Measurements from ENCODE around the gene DAZAP1. TPM values are rescaled to one million over a fixed set of nuclear protein-coding genes. Genes with fewer than 3 reads are reported as not detected.

DAZAP1 gene
- total RNA-seq, 2 donors from 2014 or later, result 32.6 to 47.5 TPM

GRCh38 chr19:1432507-1432887 lies 25.1 kb downstream of the DAZAP1 start:
- TF ChIP-seq, protein P1, sequence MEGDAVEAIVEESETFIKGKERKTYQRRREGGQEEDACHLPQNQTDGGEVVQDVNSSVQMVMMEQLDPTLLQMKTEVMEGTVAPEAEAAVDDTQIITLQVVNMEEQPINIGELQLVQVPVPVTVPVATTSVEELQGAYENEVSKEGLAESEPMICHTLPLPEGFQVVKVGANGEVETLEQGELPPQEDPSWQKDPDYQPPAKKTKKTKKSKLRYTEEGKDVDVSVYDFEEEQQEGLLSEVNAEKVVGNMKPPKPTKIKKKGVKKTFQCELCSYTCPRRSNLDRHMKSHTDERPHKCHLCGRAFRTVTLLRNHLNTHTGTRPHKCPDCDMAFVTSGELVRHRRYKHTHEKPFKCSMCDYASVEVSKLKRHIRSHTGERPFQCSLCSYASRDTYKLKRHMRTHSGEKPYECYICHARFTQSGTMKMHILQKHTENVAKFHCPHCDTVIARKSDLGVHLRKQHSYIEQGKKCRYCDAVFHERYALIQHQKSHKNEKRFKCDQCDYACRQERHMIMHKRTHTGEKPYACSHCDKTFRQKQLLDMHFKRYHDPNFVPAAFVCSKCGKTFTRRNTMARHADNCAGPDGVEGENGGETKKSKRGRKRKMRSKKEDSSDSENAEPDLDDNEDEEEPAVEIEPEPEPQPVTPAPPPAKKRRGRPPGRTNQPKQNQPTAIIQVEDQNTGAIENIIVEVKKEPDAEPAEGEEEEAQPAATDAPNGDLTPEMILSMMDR (IDR thresholded peaks at IDR 0.05), result no peak
- H3K36me3 ChIP-seq, result peaks cover 63% of the 10 kb centered on the region
- H3K4me1 ChIP-seq, result peaks cover 0 to 14% of the 10 kb centered on the region in 2 donors
- H3K27me3 ChIP-seq, result no peaks in the 10 kb centered on the region
- DNase-seq (ENCODE audit: low spot score), result no peak
- H3K9me3 ChIP-seq, result no peaks in the 10 kb centered on the region
- no peak overlapping the region for H3K27ac ChIP-seq
- no peak overlapping the region for H3K4me3 ChIP-seq

DNA sequence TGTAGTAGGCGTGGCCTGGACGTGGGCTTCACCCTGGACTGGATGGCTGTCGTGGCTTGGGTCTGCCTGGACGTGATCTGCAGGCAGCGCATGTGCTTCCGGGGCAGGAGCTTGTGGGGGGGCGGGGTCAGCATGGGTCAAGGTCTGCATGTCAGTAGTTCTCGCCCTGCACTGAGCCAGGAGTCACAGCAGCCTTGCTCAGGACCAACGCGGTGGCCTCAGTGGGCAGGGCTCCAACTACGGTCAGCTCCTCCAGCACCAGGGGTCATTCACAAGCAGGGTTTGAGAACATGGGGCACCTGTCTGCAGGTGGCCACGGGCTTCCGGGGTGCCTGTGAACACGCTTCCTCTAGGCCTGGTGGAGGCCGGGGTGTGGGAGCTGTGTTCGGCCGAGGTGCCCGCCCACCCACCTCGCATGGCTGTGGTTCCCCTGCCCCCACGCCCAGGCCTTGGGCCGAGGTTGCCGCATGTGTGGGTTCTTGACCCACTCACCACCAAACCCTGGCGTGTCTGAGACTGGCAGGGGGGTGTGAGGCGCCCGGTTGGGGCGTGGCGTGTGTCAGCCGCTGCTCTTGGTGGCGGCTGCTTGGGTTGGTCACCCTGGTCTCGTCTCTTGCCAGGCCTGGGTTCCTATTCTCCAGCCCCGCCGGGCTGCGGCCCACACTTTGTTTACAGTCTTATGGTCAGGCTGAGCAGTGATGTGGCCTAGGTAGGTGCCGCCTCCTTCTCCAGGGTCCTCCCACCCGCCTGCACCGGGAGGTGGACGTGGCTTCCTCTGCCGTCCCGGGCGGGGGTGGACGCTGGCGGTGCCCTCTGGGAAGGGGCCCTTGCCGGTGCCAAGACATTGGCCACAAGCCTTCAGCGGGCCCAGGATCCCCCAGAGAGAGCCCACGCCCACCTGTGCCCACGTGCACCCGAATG lies 26.0 kb downstream of the DAZAP1 start:
- Histone ChIP-seq H3K27me3 (no peaks in the 10 kb centered on the region), H3K9me3 (no peaks in the 10 kb centered on the region), H3K4me3 (no peak overlapping the region), H3K36me3 (peaks cover 63% of the 10 kb centered on the region), H3K4me1 (peaks cover 0 to 20% of the 10 kb centered on the region in 2 donors), H3K27ac (no peak overlapping the region)
- no peak for DNase-seq (ENCODE audit: low spot score)
- TF ChIP-seq, protein P1 (IDR thresholded peaks at IDR 0.05), result no peak

- TF ChIP-seq, protein P1 (IDR thresholded peaks at IDR 0.05), result no peak
- Histone ChIP-seq H3K4me1 (peaks cover 0 to 21% of the 10 kb centered on the region in 2 donors), H3K9me3 (no peaks in the 10 kb centered on the region), H3K27ac (no peak overlapping the region), H3K36me3 (peaks cover 57% of the 10 kb centered on the region), H3K27me3 (no peaks in the 10 kb centered on the region), H3K4me3 (no peak overlapping the region)
- DNase-seq (ENCODE audit: low spot score), result no peak
Measured at GRCh38 chr19:1434040-1434366, 26.6 kb downstream of the DAZAP1 start.

- no peaks in the 10 kb centered on the region for H3K27me3 ChIP-seq
- H3K27ac ChIP-seq, result no peak overlapping the region
- H3K4me1 ChIP-seq, result peaks cover 0 to 21% of the 10 kb centered on the region in 2 donors
- DNase-seq (ENCODE audit: low spot score), result no peak
- TF ChIP-seq, protein P1 (IDR thresholded peaks at IDR 0.05), result no peak
- no peak overlapping the region for H3K4me3 ChIP-seq
- peaks cover 55% of the 10 kb centered on the region for H3K36me3 ChIP-seq
- no peaks in the 10 kb centered on the region for H3K9me3 ChIP-seq
Measured at GRCh38 chr19:1434577-1435060, 27.2 kb downstream of the DAZAP1 start.

- no peaks in the 10 kb centered on the region for H3K9me3 ChIP-seq
- H3K27ac ChIP-seq, result no peak overlapping the region
- TF ChIP-seq, protein P1 (IDR thresholded peaks at IDR 0.05), result no peak
- H3K4me1 ChIP-seq, result peaks cover 0 to 22% of the 10 kb centered on the region in 2 donors
- DNase-seq (ENCODE audit: low spot score), result no peak
- H3K36me3 ChIP-seq, result peaks cover 57% of the 10 kb centered on the region
- no peak overlapping the region for H3K4me3 ChIP-seq
- no peaks in the 10 kb centered on the region for H3K27me3 ChIP-seq
Measured at GRCh38 chr19:1435378-1435989, 28.1 kb downstream of the DAZAP1 start.
